Measurements from ENCODE around the gene DNAH2.

GRCh38 chr17:7856011-7856810 is 138.7 kb downstream of the DNAH2 start:
- TF ChIP-seq HDAC2 (IDR thresholded peaks at IDR 0.05), result no peak
- no peak for TF ChIP-seq RAD21 (conservative IDR thresholded peaks at IDR 0.05 in 1 of 2, IDR thresholded peaks at IDR 0.05 in 1 of 2)
- TF ChIP-seq CEBPB (IDR thresholded peaks at IDR 0.05), result no peak

Measured in A549 (cell line).